Heart left ventricle (tissue), 13 donors: ENCODE results near the gene COL1A2.

ENCODE experiments used
- POLR2A ChIP-seq, 2 donors: fragments of 450-650 bp; IDR thresholded peaks; one replicate each; pipeline ENCODE4 v1.6.1; 2017; ENCODE audit warnings: antibody characterized with exemption in 2 of 2, mild to moderate bottlenecking in 2 of 2, moderate library complexity in 2 of 2
- TF ChIP-seq, protein P1 (sequence below), 12 donors: fragments of 200-600 bp; sonication (generic) in 4 of 12; IDR thresholded peaks; one replicate each; pipeline versions ENCODE4 v1.5.0 to v1.8.0; 2018 to 2022; ENCODE audit warnings: antibody characterized with exemption in 12 of 12, mild to moderate bottlenecking in 5 of 12
- donor health status: ischemic (EF 13 %, LVEDD 7.1; RV severe dilation, severe dysfunction).
- donor health status: DM: no; HTN: yes; CAD: no.
- donor health status: DM: no; HTN: no; CAD: no.
- donor health status: ischemic (EF 25% LVEDD 6.9; RV normal size, moderate dysfunction).
- donor health status: ischemic (EF 25% LVEDD 5.7; RV mildly dilated, moderate dysfunction).
- donor health status: ischemic (EF 35%, LVEDD 5.7; RV mildly dilated, moderate dysfunction).
- donor health status: nonischemic (EF 11% LVEDD 7.7; RV severe dilation, severe dysfunction).
- donor health status: DM: yes; HTN: yes; CAD: no.
- donor health status: PGD.
- donor health status: ischemic (EF 29% LVEDD 5.4; RV normal size, mild dysfunction).
- donor health status: nonischemic (EF 23%, LVEDD 6.1; RV moderate dilation, normal function).

DNA sequence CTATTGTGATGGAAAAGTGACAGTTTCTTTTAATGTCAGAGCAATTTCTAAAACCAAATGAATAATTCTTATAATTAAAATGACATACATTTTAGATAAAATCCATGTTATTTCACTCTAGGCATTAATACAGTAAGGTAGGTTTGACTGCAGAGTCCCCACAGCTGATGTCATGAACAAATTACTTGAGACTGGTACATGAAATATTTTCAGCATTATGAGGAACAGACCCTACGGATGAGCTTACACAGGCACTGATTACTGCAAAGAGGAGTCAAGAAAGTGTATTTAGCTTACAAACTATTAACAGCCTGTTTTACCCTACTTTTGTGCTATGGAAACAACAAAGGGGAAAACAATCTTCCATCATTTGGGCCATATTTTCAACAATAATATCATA lies 8.9 kb downstream of the COL1A2 start:
- TF ChIP-seq, protein P1, sequence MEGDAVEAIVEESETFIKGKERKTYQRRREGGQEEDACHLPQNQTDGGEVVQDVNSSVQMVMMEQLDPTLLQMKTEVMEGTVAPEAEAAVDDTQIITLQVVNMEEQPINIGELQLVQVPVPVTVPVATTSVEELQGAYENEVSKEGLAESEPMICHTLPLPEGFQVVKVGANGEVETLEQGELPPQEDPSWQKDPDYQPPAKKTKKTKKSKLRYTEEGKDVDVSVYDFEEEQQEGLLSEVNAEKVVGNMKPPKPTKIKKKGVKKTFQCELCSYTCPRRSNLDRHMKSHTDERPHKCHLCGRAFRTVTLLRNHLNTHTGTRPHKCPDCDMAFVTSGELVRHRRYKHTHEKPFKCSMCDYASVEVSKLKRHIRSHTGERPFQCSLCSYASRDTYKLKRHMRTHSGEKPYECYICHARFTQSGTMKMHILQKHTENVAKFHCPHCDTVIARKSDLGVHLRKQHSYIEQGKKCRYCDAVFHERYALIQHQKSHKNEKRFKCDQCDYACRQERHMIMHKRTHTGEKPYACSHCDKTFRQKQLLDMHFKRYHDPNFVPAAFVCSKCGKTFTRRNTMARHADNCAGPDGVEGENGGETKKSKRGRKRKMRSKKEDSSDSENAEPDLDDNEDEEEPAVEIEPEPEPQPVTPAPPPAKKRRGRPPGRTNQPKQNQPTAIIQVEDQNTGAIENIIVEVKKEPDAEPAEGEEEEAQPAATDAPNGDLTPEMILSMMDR (IDR thresholded peaks at IDR 0.05): no peak
- no peak for TF ChIP-seq POLR2A (IDR thresholded peaks at IDR 0.05)
